NOMO-1 treated with DMSO at 0.1 percent for 48 hours (cell line): ENCODE data around the gene MED26.
A peak's percentile ranks its signal among the peaks of the same experiment; 100 is the strongest.
"Not testable (repeated sequence)": the region's sequence is repeated elsewhere in the genome, so short reads cannot be mapped to it uniquely, and the experiment has no call there.

ENCODE experiments used
- DNase-seq: peaks from one replicate; lab custom pipeline; 2025; ENCODE audit not compliant: unreplicated experiment; lab: John Stamatoyannopoulos, UW

MED26 gene, protein sequence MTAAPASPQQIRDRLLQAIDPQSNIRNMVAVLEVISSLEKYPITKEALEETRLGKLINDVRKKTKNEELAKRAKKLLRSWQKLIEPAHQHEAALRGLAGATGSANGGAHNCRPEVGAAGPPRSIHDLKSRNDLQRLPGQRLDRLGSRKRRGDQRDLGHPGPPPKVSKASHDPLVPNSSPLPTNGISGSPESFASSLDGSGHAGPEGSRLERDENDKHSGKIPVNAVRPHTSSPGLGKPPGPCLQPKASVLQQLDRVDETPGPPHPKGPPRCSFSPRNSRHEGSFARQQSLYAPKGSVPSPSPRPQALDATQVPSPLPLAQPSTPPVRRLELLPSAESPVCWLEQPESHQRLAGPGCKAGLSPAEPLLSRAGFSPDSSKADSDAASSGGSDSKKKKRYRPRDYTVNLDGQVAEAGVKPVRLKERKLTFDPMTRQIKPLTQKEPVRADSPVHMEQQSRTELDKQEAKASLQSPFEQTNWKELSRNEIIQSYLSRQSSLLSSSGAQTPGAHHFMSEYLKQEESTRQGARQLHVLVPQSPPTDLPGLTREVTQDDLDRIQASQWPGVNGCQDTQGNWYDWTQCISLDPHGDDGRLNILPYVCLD

DNA sequence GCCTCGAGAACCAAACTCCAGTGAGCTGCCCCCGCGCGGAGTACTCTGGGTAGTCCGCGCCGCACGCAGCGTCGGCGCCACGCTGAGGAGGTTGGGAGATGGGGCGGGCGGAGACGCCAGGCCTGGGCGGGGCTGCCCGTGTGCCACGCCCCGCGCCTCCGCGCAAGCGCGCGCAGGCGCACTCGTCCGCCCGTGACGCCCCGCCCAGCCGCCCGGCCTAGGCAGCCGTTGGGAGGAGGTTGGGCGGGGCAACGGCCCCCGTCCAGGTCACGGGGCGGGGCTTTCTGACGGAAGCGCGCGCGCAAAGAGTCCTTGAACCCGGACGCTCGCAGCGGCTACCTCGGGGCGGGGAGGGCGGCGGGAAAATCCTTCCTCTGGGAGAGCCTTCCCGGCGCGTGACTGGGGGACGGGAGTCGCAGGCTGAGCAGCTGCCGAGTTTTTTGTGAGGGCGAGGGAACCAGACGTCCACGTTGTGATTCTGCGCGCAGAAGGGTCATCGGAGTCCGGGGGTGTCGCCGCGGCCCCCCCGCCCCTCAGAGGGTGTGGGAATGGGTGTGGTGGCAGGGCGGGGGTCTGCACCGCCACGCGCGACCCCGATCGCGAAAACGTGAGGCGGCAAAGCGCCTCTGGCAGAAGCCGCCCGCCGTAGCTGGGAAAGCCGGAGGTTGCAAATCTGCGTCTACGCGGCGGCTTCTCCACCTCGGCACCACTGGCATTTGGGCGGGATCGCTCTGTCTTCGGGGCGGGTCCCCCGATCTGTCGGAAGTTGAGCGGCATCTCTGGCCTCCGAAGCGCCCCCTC, at the start of gene MED26:
Gene MED26 (minus strand): TSS at position 22 of the 801 bp plus-strand sequence. CDS start 261 bp downstream, outside the sequence.
- DNase-seq, result peak; percentile 94

DNA sequence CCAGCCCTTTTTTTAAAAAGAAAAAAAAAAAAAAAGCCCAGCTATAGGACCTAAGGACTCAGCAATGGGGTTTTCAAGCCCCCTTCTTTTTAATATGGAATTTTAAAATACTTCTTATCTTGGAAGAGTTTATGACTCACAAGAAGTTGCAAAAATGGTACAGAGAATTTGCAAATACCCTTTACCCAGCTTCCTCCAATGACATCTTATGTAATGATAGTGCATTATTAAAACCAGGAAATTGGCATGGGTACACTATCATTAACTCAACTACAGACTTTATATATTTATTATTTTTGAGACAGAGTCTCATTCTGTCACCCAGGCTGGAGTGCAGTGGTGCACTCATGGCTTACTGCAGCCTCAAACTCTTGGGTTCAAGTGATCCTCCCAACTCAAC, 49.1 kb upstream of the MED26 start:
- DNase-seq, result peak; percentile 28

- DNase-seq, result peak; percentile 51
Observed at GRCh38 chr19:16676101-16676798, 48.2 kb upstream of the MED26 start.

DNA sequence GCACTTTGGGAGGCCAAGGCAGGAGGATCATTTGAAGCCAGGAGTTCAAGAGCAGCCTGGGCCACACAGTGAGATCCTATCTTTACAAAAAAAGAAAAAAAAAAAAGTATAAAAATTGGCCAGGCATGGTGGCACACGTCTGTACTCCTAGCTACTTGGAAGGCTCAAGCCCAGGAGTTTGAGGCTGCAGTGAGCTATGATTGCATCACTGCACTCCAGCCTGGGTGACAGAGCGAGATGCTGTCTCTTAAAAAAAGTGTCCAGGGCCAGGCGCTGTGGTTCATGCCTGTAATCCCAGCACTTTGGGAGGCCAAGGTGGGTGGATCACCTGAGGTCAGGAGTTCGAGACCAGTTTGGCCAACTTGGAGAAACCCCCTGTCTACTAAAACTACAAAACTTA, 45.8 kb upstream of the MED26 start:
- DNase-seq, result not testable (repeated sequence)

DNA sequence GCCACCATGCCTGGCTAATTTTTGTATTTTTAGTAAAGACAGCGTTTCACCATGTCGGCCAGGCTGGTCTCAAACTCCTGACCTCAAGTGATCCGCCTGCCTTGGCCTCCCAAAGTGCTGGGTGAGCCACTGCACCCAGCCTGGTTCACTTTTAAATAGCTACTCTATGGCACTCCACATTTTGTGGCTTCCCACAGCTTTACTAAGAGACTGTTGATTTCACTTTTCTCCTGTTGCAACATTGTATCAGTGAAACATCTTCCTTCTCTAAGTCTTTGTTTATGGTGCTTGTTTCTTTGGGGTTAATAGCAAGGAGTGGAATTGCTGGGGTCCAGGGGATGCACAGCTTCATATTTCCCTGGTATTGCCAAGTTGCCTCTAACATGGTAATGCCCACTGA, 45.2 kb upstream of the MED26 start:
- peak; percentile 52 for DNase-seq

DNA sequence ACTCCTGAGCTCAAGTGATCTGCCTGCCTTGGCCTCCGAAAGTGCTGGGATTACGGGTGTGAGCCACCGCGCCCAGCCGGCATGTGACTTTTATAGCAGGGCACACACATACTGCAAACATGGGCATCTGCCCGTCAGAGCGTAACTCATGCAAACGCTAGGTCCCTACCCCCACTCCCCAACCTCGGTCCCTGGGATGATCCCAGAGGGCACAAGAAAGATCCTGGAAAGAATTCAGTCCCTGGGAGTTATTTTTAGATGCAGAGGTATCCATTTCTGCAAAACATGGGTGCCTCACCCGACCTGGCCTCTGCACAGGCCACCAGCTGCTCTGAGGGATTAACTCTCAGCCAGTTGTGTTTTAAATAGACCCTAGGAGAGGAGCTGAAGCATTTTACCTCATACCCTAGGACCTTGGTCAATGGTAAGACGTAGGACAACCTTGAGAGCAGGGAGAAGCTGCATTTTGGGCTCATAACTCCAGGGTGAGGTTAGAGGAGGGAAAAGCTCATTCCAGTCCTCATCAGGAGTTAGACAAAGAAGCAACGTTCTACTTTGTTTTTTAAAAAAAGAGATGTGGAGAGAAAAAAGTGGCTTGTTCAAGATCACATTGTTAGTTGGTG, 43.8 kb upstream of the MED26 start:
- DNase-seq, result no peak

DNA sequence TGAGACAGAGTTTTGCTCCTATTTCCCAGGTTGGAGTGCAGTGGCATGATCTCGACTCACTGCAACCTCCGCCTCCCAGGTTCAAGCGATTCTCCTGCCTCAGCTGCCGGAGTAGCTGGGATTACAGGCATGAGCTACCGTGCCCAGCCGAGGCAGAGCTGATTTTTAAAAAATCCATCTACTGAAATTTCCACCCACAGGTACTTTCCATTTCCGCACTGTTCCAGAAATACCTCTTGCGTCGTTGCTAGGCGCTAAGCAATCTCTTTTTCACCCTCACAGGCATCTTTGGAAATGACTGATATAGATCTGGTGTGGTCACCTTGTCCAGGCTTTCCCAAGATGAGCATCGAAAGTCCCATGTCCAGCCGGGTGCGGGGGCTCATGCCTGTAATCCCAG, 42.3 kb upstream of the MED26 start:
- no peak for DNase-seq

- not testable (repeated sequence) for DNase-seq
Observed at GRCh38 chr19:16668702-16669101, 40.7 kb upstream of the MED26 start.

- DNase-seq, result no peak
Observed at GRCh38 chr19:16668176-16668575, 40.2 kb upstream of the MED26 start.

GRCh38 chr19:16661480-16662034, 33.6 kb upstream of the MED26 start:
- no peak for DNase-seq

- DNase-seq, result peak; percentile 9
Observed at GRCh38 chr19:16660763-16661479, 32.9 kb upstream of the MED26 start, which contains the start of gene TMEM38A. TMEM38A (plus strand) TSS chr19:16661139; CDS start chr19:16661218, 79 bp downstream.

DNA sequence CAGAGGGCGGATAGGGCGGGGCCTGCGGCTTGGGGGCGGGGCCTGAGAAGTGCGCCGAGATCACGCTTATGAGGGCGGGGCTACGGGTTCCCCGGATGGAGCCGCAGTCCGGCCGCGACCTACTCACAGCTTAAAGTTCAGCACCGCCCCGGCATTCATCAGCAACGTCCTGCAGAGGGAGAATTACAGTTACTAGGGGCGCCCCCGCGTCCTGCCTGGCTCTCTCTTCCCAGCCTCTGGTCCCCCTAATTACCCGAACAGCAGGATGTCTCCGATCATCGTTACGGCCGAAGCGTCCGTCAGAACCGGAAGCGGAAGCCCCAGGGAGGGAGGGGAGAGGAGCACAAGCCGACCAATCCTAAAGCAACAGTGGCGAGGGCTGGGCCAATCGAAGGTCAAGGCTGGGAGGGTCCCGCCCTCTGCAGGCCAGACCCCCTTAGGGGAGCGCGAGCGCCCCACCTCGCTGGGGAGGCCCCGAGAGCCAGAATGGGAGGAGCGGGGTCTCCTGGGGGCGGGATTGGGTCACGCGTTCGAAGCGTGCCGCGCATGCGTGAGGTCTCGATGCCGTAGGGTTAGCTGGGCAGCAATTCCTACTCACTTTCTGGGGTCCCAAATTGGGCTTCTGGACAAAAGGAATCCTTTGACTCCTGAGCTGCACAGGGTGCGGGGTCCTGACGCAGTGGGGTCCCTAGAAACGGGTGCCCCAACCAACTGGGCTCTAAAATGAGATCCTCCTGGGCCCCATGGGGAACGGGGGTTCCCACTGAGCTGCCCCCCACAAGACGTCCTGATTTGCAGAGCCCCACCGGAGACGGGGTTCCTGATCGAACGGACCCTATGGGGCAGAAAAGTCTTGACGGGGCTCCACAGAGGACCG, 32.1 kb upstream of the MED26 start, which contains the start of gene SMIM7:
Gene SMIM7 (minus strand): TSS at position 313 of the 877 bp plus-strand sequence. CDS start 34 bp downstream, at position 279.
- peak; percentile 97 for DNase-seq

GRCh38 chr19:16659464-16659831, 31.4 kb upstream of the MED26 start:
- DNase-seq, result no peak

DNA sequence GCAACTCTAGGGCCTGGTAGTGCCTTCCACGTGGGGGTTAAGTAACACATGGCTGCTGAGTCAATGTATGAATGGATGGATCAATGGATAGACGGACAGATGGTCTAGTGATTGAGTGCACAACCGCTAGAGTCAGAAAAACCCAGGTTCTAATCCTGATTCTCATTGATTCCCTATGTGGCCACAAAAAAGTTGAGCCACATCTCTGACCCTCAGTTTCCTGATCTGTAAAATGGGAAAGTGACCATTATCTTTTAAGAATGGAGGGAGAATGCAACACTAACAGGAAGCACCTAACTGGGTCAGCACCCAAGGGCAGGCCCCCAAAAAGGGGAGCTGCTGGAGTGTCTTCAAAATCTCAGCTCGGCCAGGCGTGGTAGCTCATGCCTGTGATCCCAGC, 29.4 kb upstream of the MED26 start:
- no peak for DNase-seq

- DNase-seq, result no peak
Observed at GRCh38 chr19:16655727-16656126, 27.7 kb upstream of the MED26 start.

DNA sequence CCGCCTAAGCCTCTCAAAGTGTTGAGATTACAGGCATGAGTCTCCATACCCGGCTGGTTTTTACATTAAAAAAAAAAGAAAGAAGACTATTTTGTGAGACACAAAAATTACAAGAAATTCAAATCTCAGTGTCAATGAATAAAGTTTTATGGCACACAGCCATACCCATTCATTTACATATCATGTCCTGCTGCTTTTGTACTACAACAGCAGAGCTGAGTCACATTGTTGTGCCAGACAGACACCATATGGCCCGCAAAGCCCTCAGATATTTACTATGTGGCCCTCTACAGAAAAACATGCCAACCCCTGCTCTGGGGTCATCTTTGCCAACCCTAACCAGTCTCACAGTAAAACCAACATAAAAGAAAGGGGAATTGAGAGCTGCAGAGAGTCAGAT, 26.6 kb upstream of the MED26 start:
- DNase-seq, result no peak

- DNase-seq, result no peak
Observed at GRCh38 chr19:16654140-16654539, 26.1 kb upstream of the MED26 start.

DNA sequence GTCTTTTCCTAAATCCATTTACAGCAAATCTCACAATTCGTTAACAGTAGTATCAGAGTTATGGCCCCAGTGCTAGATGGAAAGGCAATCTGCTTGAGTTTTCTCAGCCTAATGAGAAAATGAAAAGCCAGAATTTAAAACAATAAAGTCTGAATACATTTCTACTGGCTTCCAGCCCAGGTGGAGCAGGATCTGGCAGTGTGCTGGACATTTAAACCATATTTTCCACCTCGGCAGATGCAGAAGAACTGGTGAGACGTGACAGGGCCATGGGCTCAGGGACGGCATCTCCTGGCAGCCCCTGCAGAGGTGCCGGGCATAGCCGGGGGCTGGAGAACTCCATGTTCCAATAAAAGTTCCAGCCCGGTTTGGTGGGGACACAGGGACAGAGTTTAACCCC, 24.9 kb upstream of the MED26 start:
- DNase-seq, result no peak
